Neuron (in vitro differentiated cells): ENCODE measurements around the gene GCKR.

ENCODE experiments used
- H2AFZ ChIP-seq: one replicate; pipeline ENCODE4 v1.6.1; 2013; ENCODE audit warnings: low read depth, mild to moderate bottlenecking, inconsistent platforms, low read length, moderate library complexity
- H3K27me3 ChIP-seq: one replicate; pipeline ENCODE4 v1.6.1; 2013; ENCODE audit warnings: low read length; ENCODE audit not compliant: insufficient read depth
- H3K36me3 ChIP-seq: one replicate; pipeline ENCODE4 v1.6.1; 2013; ENCODE audit warnings: low read length; ENCODE audit not compliant: insufficient read depth
- H3K4me1 ChIP-seq: one replicate; pipeline ENCODE4 v1.6.1; 2013; ENCODE audit warnings: low read length; ENCODE audit not compliant: insufficient read depth
- H3K4me3 ChIP-seq: 2 replicates; pipeline ENCODE4 v1.5.1; 2013; ENCODE audit warnings: mild to moderate bottlenecking, low read length, moderate library complexity
- H3K9me3 ChIP-seq: one replicate; pipeline ENCODE4 v1.6.1; 2013; ENCODE audit warnings: low read length

GCKR gene

GRCh38 chr2:27494284-27494943 lies 2.2 kb upstream of the GCKR start:
- Histone ChIP-seq H3K4me1 (peaks cover 3% of the 10 kb centered on the region), H3K9me3 (no peaks in the 10 kb centered on the region), H3K36me3 (no peaks in the 10 kb centered on the region), H3K27me3 (peaks cover 26% of the 10 kb centered on the region), H2AFZ (peak overlapping the region; percentile 92), H3K4me3 (peak overlapping the region; percentile 52)

- no peaks in the 10 kb centered on the region for H3K36me3 ChIP-seq
- no peaks in the 10 kb centered on the region for H3K9me3 ChIP-seq
- H3K4me3 ChIP-seq, result peak within 1 kb of the TSS; percentile 52
- H3K4me1 ChIP-seq, result peaks cover 3% of the 10 kb centered on the region
- H3K27me3 ChIP-seq, result peaks cover 26% of the 10 kb centered on the region
- H2AFZ ChIP-seq, result peak within 1 kb of the TSS; percentile 92
Measured at GRCh38 chr2:27494944-27495554, 1.6 kb upstream of the GCKR start, which contains the start of gene FNDC4. Gene FNDC4, minus strand, starts transcription at chr2:27495200. Its CDS starts 521 bp downstream, at chr2:27494679.

DNA sequence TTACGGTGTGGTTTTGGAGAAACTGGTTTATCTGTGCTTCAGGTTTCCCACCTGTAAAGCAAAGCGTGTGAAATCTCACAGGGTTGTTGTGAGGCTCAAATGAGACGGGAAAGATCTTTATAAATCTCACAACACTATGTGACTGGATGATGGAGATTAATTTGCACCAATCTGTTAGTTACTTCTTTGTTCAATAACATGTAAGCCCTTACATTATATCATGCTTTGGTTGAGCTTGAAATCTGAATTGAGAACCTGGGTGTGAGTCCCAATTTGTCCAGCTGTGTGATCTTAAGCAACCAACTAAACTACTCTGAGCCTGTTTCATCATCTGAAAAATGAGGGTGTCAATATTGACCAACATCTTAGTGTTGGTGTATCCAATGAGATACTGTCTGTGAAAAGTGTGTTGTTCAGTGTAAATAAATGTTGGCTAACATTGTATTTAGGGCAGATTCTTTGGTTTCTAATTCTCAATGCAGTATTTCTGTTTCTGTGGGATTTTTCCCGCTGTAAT lies 741 bp upstream of the GCKR start:
- H3K4me1 ChIP-seq, result peaks cover 3% of the 10 kb centered on the region
- H3K27me3 ChIP-seq, result peaks cover 26% of the 10 kb centered on the region
- no peaks in the 10 kb centered on the region for H3K36me3 ChIP-seq
- peak overlapping the region; percentile 92 for H2AFZ ChIP-seq
- H3K4me3 ChIP-seq, result peak overlapping the region; percentile 52
- H3K9me3 ChIP-seq, result no peaks in the 10 kb centered on the region

GRCh38 chr2:27497288-27497627 lies 619 bp downstream of the GCKR start:
- Histone ChIP-seq H3K36me3 (no peaks in the 10 kb centered on the region), H3K27me3 (peaks cover 26% of the 10 kb centered on the region), H3K4me3 (no peak overlapping the region), H3K4me1 (peaks cover 3% of the 10 kb centered on the region), H2AFZ (no peak overlapping the region), H3K9me3 (no peaks in the 10 kb centered on the region)

GRCh38 chr2:27498975-27499374 lies 2.3 kb downstream of the GCKR start:
- peaks cover 29% of the 10 kb centered on the region for H3K27me3 ChIP-seq
- H3K4me1 ChIP-seq, result peaks cover 3% of the 10 kb centered on the region
- no peak overlapping the region for H3K4me3 ChIP-seq
- H3K36me3 ChIP-seq, result no peaks in the 10 kb centered on the region
- H2AFZ ChIP-seq, result no peak overlapping the region
- no peaks in the 10 kb centered on the region for H3K9me3 ChIP-seq

GRCh38 chr2:27501042-27501441 lies 4.4 kb downstream of the GCKR start:
- Histone ChIP-seq H3K4me3 (no peak overlapping the region), H3K27me3 (peaks cover 26% of the 10 kb centered on the region), H3K9me3 (no peaks in the 10 kb centered on the region), H3K4me1 (no peaks in the 10 kb centered on the region), H2AFZ (no peak overlapping the region), H3K36me3 (no peaks in the 10 kb centered on the region)

- no peaks in the 10 kb centered on the region for H3K9me3 ChIP-seq
- H3K4me3 ChIP-seq, result no peak overlapping the region
- H3K36me3 ChIP-seq, result no peaks in the 10 kb centered on the region
- peaks cover 17% of the 10 kb centered on the region for H3K27me3 ChIP-seq
- H3K4me1 ChIP-seq, result no peaks in the 10 kb centered on the region
- no peak overlapping the region for H2AFZ ChIP-seq
Measured at GRCh38 chr2:27502142-27502541, 5.5 kb downstream of the GCKR start.

DNA sequence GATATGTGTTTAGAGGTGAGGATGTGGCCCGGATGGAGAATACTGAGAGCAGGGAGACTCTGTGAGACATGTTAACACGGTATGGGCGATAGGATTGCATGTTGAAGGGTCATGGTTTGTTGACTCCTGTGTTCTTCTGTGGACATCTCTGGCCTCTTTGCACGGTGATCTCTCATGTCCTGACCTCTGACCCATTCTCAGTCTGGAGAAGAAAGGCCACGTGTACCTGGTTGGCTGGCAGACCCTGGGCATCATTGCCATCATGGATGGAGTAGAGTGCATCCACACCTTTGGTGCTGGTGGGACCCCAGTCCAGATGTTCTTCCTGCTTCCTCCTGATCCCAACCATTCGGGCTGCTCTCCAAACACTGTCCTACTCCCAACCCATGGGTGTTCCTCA lies 9.9 kb downstream of the GCKR start:
- Histone ChIP-seq H3K9me3 (no peaks in the 10 kb centered on the region), H3K4me1 (no peaks in the 10 kb centered on the region), H3K36me3 (no peaks in the 10 kb centered on the region), H3K27me3 (peaks cover 3% of the 10 kb centered on the region), H2AFZ (no peak overlapping the region), H3K4me3 (no peak overlapping the region)

DNA sequence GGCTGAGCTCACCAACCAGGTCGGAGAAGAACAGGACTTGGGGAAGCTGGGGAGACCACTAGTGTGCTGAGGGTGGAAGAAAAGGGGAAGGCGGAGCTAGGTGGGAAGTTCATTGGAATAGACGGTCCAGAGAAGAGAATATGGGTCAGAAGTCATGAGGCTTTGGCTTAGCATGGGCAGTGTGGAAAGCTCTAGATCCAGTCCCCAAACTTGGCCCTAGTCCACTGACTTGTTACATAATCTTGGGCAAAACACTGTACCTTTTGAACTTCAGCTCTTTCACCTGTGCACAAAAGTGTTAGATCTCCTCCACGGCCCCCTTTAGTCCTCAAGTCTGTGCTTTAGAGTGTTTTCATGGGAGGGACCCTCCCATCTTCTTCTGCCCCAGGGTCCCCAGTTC lies 10.7 kb downstream of the GCKR start:
- no peaks in the 10 kb centered on the region for H3K9me3 ChIP-seq
- H3K4me3 ChIP-seq, result no peak overlapping the region
- H2AFZ ChIP-seq, result no peak overlapping the region
- H3K4me1 ChIP-seq, result no peaks in the 10 kb centered on the region
- H3K36me3 ChIP-seq, result no peaks in the 10 kb centered on the region
- H3K27me3 ChIP-seq, result peaks cover 3% of the 10 kb centered on the region

DNA sequence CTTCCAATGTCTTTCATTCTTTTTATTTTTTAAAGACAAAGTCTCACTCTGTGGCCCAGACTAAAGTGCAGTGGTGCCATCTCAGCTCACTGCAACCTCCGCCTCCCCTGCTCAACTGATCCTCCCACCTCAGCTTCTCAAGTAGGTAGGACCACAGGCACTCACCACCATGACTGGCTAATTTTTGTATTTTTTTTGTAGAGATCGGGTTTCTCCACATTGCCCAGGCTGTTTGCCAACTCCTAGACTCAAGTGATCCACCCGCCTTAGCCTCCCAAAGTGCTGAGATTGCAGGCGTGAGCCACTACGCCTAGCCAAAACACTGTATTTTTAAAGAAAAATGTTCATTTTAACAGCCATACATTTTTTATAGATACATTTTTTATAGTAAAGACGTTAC lies 12.7 kb downstream of the GCKR start:
- Histone ChIP-seq H3K36me3 (no peaks in the 10 kb centered on the region), H3K27me3 (no peaks in the 10 kb centered on the region), H3K9me3 (no peaks in the 10 kb centered on the region), H3K4me1 (no peaks in the 10 kb centered on the region), H3K4me3 (no peak overlapping the region), H2AFZ (no peak overlapping the region)

DNA sequence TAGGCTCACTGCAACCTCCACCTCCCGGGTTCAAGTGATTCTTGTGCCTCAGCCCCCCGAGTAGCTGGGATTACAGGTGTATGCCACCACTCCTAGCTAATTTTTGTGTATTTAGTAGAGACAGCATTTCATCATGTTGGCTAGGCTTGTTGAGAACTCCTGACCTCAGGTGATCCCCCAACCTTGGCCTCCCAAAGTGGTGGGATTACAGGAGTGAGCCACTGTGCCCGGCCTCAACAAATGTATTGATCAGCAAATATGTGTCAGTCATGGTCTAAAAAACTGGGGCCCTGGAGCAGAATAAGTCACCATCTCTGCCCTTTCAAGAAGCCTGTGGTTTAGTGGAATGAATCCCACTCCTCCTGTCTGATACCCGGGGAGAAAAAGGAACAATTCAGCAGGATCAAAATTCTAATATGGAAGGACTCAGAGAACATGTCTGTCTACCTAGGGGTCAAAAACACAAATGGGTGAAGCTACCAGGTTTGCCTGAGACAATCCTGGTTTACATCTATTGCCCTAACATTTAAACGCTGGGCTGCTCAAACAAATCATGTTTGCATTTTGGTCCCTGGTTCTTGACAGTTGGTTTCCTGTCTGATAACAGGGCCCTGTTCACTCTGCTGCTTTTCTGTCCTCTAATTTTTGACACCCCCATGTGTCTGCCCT lies 21.6 kb downstream of the GCKR start:
- H3K4me3 ChIP-seq, result no peak overlapping the region
- no peaks in the 10 kb centered on the region for H3K36me3 ChIP-seq
- no peaks in the 10 kb centered on the region for H3K4me1 ChIP-seq
- no peak overlapping the region for H2AFZ ChIP-seq
- no peaks in the 10 kb centered on the region for H3K27me3 ChIP-seq
- H3K9me3 ChIP-seq, result no peaks in the 10 kb centered on the region

- Histone ChIP-seq H3K36me3 (no peaks in the 10 kb centered on the region), H3K9me3 (no peaks in the 10 kb centered on the region), H3K27me3 (peaks cover under 1% of the 10 kb centered on the region), H2AFZ (no peak overlapping the region), H3K4me3 (no peak overlapping the region), H3K4me1 (no peaks in the 10 kb centered on the region)
Measured at GRCh38 chr2:27518782-27519113, 22.1 kb downstream of the GCKR start.

DNA sequence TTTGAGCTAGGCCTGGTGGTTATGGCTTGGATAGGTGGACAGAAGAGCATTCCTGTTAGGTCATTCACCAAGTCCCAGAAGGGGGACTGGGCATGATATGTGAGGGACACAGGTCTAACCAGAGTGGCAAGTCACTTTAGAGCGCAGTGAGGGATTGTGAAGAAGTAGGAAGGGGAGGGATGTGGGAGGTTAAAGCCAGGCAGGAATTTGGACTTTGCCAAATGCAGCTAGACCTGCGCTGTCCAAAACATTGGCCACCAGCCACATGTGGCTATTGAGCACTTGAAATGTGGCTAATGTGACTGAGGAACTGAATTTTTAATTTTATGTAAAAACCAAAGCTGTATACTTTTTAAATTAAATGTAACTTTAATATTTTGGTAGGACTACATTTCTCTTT lies 23.7 kb downstream of the GCKR start:
- no peak overlapping the region for H2AFZ ChIP-seq
- no peaks in the 10 kb centered on the region for H3K36me3 ChIP-seq
- no peak overlapping the region for H3K4me3 ChIP-seq
- H3K4me1 ChIP-seq, result no peaks in the 10 kb centered on the region
- H3K9me3 ChIP-seq, result no peaks in the 10 kb centered on the region
- peaks cover 4% of the 10 kb centered on the region for H3K27me3 ChIP-seq
